ENCODE results near the gene LUC7L2.

GRCh38 chr7:139450851-139451250, 91.2 kb downstream of the LUC7L2 start:
- TF ChIP-seq CTCF (IDR thresholded peaks at IDR 0.05) (no peak), EZH2 (IDR thresholded peaks at IDR 0.05; ENCODE audit: borderline replicate concordance, insufficient read depth, low read depth, low read length, poor library complexity, severe bottlenecking) (no peak)

Data from B cell (primary cell).